ENCODE data around the gene AFP.

GRCh38 chr4:73440653-73441052 is 4.6 kb downstream of the AFP start:
- TF ChIP-seq CTCF (IDR thresholded peaks at IDR 0.05) (no peak), POLR2A (IDR thresholded peaks at IDR 0.05) (no peak)
